GM12878 (cell line): ENCODE data around the gene ARL16.

Source experiments
- EP300 ChIP-seq, 2 experiments: fragments of 150-350 bp in 1 of 2; IDR thresholded peaks; 2 replicates each; pipeline ENCODE4 v1.6.1; 2011 to 2012; ENCODE audit warnings: low read depth in 2 of 2, low read length in 2 of 2, borderline replicate concordance in 1 of 2, improper control_type of control experiment in 1 of 2, inconsistent platforms in 1 of 2; ENCODE audit not compliant: control insufficient read depth in 1 of 2
- EZH2 ChIP-seq: IDR thresholded peaks from 2 replicates; pipeline ENCODE4 v1.6.1; 2012; ENCODE audit warnings: low read depth, mild to moderate bottlenecking, control low read depth, inconsistent platforms, low read length, borderline replicate concordance; ENCODE audit not compliant: control insufficient read depth
- GABPA ChIP-seq: IDR thresholded peaks from 2 replicates; pipeline ENCODE4 v1.6.1; 2014; ENCODE audit warnings: antibody characterized with exemption, low read depth, mild to moderate bottlenecking, inconsistent platforms
- HDAC6 ChIP-seq: fragments of 200-600 bp; sonication (generic); IDR thresholded peaks from one replicate; pipeline ENCODE4 v1.8.0; 2017; ENCODE audit warnings: antibody characterized with exemption; ENCODE audit not compliant: unreplicated experiment
- KAT2A ChIP-seq: conservative IDR thresholded peaks from 2 replicates; pipeline ENCODE4 v1.6.1; 2011; ENCODE audit warnings: low read depth, low read length; ENCODE audit not compliant: control insufficient read depth
- NBN ChIP-seq: fragments of 450-650 bp; IDR thresholded peaks from 2 replicates; pipeline ENCODE4 v1.6.1; 2016
- POLR2A ChIP-seq: IDR thresholded peaks from 2 replicates; pipeline ENCODE4 v1.6.1; 2011; ENCODE audit warnings: low read depth, mild to moderate bottlenecking, low read length
- SP1 ChIP-seq: IDR thresholded peaks from one replicate; pipeline ENCODE4 v1.6.1; 2011; ENCODE audit warnings: low read depth, low read length
- SREBF1 ChIP-seq: IDR thresholded peaks from 2 replicates; pipeline ENCODE4 v1.6.1; 2012; ENCODE audit warnings: mild to moderate bottlenecking, low read length
- TBL1XR1 ChIP-seq: IDR thresholded peaks from 2 replicates; pipeline ENCODE4 v1.6.1; 2012; ENCODE audit warnings: low read depth, low read length, improper control_type of control experiment
- USF1 ChIP-seq: IDR thresholded peaks from 2 replicates; pipeline ENCODE4 v1.6.1; 2011; ENCODE audit warnings: borderline replicate concordance, low read depth, mild to moderate bottlenecking, moderate library complexity, mixed read lengths, low read length; ENCODE audit not compliant: insufficient read depth; ENCODE audit errors: extremely low read length
- ZBTB40 ChIP-seq: fragments of 450-650 bp; IDR thresholded peaks from 2 replicates; pipeline ENCODE4 v1.6.1; 2016; ENCODE audit warnings: mild to moderate bottlenecking, moderate library complexity, borderline replicate concordance
- ZNF274 ChIP-seq: IDR thresholded peaks from one replicate; pipeline ENCODE4 v1.8.0; 2011; ENCODE audit not compliant: insufficient read length, insufficient read depth
- TF ChIP-seq, protein P1 (sequence below), 3 experiments: IDR thresholded peaks in 2 of 3; conservative IDR thresholded peaks in 1 of 3; 2 replicates each; pipeline ENCODE4 v1.5.1; 2011; ENCODE audit warnings: low read depth in 3 of 3, low read length in 3 of 3, mild to moderate bottlenecking in 3 of 3, control low read depth in 2 of 3, moderate library complexity in 2 of 3, inconsistent platforms in 1 of 3, mixed read lengths in 1 of 3; ENCODE audit not compliant: control insufficient read depth in 2 of 3, insufficient read depth in 1 of 3; ENCODE audit errors: extremely low read depth in 1 of 3

DNA sequence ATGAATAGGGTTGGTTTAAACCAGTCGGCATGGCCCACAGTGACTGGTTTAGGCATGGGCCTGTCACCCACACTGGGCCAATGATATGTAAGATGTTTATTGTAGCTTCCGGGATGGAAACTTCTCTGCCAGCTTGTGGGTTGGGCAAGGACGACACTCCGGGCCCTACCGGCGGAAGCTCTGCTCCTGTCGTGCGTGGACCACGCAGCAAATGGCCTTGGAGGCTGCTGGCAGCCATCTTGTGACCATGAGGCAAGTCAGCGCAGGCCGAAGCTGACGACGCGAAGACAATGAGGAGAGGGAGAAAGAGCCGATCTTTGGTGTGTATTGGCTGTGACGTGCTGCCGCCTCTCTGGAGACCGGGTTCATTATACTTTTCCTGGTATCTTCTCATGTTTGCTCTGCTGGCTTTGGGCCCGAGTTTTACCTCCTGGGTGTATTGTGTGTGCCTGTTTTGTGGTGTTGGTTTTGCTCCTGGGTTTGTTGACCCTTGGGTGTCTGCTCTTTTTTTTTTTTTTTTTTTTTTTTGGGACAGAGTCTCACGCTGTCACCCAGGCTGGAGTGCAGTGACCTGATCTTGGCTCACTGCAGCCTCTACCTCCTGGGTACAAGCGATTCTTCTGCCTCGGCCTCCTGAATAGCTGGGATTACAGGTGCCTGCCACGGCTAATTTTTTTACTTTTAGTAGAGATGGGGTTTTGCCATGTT, 43.9 kb upstream of the ARL16 start:
- TF ChIP-seq, protein P1, sequence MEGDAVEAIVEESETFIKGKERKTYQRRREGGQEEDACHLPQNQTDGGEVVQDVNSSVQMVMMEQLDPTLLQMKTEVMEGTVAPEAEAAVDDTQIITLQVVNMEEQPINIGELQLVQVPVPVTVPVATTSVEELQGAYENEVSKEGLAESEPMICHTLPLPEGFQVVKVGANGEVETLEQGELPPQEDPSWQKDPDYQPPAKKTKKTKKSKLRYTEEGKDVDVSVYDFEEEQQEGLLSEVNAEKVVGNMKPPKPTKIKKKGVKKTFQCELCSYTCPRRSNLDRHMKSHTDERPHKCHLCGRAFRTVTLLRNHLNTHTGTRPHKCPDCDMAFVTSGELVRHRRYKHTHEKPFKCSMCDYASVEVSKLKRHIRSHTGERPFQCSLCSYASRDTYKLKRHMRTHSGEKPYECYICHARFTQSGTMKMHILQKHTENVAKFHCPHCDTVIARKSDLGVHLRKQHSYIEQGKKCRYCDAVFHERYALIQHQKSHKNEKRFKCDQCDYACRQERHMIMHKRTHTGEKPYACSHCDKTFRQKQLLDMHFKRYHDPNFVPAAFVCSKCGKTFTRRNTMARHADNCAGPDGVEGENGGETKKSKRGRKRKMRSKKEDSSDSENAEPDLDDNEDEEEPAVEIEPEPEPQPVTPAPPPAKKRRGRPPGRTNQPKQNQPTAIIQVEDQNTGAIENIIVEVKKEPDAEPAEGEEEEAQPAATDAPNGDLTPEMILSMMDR (IDR thresholded peaks at IDR 0.05 in 2 of 3, conservative IDR thresholded peaks at IDR 0.05 in 1 of 3; ENCODE audit: control insufficient read depth in 2 of 3, extremely low read depth in 1 of 3, insufficient read depth in 1 of 3, low read depth in 3 of 3, low read length in 3 of 3): no peak
- no peak for TF ChIP-seq KAT2A
- TF ChIP-seq EP300 (IDR thresholded peaks at IDR 0.05; ENCODE audit: borderline replicate concordance in 1 of 2, control insufficient read depth in 1 of 2, low read depth in 2 of 2, low read length in 2 of 2): no peak
- no peak for TF ChIP-seq SREBF1
- no peak for TF ChIP-seq SP1
- TF ChIP-seq POLR2A: no peak
- TF ChIP-seq USF1: no peak
- no peak for TF ChIP-seq TBL1XR1
- no peak for TF ChIP-seq ZBTB40
- no peak for TF ChIP-seq GABPA
- no peak for TF ChIP-seq EZH2
- no peak for TF ChIP-seq NBN
- TF ChIP-seq ZNF274: no peak
- TF ChIP-seq HDAC6: no peak
